HCT116 (cell line): ENCODE data around the gene HS6ST3.

Experiments used
- CBX3 ChIP-seq: IDR thresholded peaks from 2 replicates; pipeline ENCODE4 v1.6.1; 2012; ENCODE audit warnings: low read depth
- EZH2 ChIP-seq: fragments of 200-600 bp; sonication (generic); IDR thresholded peaks from 2 replicates; pipeline ENCODE4 v1.6.1; 2017; ENCODE audit warnings: antibody characterized with exemption, mixed run types
- POLR2A ChIP-seq: IDR thresholded peaks from 2 replicates; pipeline ENCODE4 v1.7.0; 2011; ENCODE audit warnings: borderline replicate concordance; ENCODE audit not compliant: insufficient read depth, insufficient read length; ENCODE audit errors: extremely low read depth
- POLR2AphosphoS5 ChIP-seq: IDR thresholded peaks from 2 replicates; pipeline ENCODE4 v1.6.1; 2011; ENCODE audit warnings: mild to moderate bottlenecking, low read depth, low read length, moderate library complexity
- RAD21 ChIP-seq: IDR thresholded peaks from 2 replicates; pipeline ENCODE4 v1.6.1; 2012; ENCODE audit warnings: low read depth, mild to moderate bottlenecking
- SIN3A ChIP-seq: IDR thresholded peaks from 2 replicates; pipeline ENCODE4 v1.6.1; 2012; ENCODE audit warnings: low read depth
- TCF7L2 ChIP-seq: IDR thresholded peaks from 2 replicates; pipeline ENCODE4 v1.7.0; 2011; ENCODE audit warnings: borderline replicate concordance, inconsistent platforms; ENCODE audit not compliant: insufficient read depth, insufficient read length; ENCODE audit errors: extremely low read depth
- YY1 ChIP-seq: IDR thresholded peaks from 2 replicates; pipeline ENCODE4 v1.6.1; 2011; ENCODE audit warnings: low read length, low read depth, moderate library complexity, mild to moderate bottlenecking; ENCODE audit not compliant: insufficient replicate concordance; ENCODE audit errors: extremely low read depth
- TF ChIP-seq, protein P1 (sequence below), 3 experiments: fragments of 200-600 bp in 1 of 3; sonication (generic) in 1 of 3; IDR thresholded peaks in 2 of 3; conservative IDR thresholded peaks in 1 of 3; 2 replicates each; pipeline ENCODE4 v1.5.1; 2012 to 2017; ENCODE audit warnings: low read depth in 2 of 3, low read length in 2 of 3, antibody characterized with exemption in 1 of 3, borderline replicate concordance in 1 of 3, control low read depth in 1 of 3, mild to moderate bottlenecking in 1 of 3, mixed read lengths in 1 of 3, mixed run types in 1 of 3, moderate library complexity in 1 of 3; ENCODE audit not compliant: insufficient read depth in 1 of 3
- TF ChIP-seq, protein P2 (sequence below): IDR thresholded peaks from 2 replicates; pipeline ENCODE4 v1.6.1; 2012; ENCODE audit warnings: low read depth
- TF ChIP-seq, protein P3 (sequence below): IDR thresholded peaks from 2 replicates; pipeline ENCODE4 v1.6.1; 2012
- TF ChIP-seq, protein P4 (sequence below): IDR thresholded peaks from 2 replicates; pipeline ENCODE4 v1.6.1; 2011; ENCODE audit warnings: mild to moderate bottlenecking, low read length, moderate library complexity; ENCODE audit not compliant: insufficient replicate concordance; ENCODE audit errors: extremely low read depth

DNA sequence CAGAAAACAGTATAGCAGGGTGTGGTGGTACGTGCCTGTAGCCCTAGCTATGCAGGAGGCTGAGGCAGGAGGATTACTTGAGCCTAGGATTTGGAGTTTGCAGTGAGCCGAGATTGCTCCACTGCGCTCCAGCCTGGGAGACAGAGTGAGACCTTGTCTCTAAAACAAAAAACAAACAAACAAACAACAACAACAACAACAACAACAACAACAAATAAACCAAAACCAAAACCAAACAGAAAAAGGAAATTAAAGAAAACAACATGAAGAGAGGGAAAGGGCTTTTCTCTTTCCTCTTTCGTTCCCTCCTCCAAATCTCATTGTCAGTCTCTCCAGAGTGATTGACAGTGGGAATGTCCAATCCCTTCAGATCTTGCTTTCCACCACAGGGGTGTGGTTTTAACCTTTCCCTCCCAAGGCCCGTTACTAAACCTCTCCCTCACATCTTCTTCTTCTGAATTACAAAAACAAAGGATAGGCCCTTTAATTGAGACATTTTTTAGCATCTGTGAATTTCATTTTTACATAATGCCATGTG is 341.2 kb downstream of the HS6ST3 start:
- TF ChIP-seq, protein P1, sequence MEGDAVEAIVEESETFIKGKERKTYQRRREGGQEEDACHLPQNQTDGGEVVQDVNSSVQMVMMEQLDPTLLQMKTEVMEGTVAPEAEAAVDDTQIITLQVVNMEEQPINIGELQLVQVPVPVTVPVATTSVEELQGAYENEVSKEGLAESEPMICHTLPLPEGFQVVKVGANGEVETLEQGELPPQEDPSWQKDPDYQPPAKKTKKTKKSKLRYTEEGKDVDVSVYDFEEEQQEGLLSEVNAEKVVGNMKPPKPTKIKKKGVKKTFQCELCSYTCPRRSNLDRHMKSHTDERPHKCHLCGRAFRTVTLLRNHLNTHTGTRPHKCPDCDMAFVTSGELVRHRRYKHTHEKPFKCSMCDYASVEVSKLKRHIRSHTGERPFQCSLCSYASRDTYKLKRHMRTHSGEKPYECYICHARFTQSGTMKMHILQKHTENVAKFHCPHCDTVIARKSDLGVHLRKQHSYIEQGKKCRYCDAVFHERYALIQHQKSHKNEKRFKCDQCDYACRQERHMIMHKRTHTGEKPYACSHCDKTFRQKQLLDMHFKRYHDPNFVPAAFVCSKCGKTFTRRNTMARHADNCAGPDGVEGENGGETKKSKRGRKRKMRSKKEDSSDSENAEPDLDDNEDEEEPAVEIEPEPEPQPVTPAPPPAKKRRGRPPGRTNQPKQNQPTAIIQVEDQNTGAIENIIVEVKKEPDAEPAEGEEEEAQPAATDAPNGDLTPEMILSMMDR (IDR thresholded peaks at IDR 0.05 in 2 of 3, conservative IDR thresholded peaks at IDR 0.05 in 1 of 3; ENCODE audit: borderline replicate concordance in 1 of 3, insufficient read depth in 1 of 3, low read depth in 2 of 3, low read length in 2 of 3): no peak
- no peak for TF ChIP-seq CBX3
- TF ChIP-seq POLR2A: no peak
- TF ChIP-seq RAD21: no peak
- TF ChIP-seq, protein P2, sequence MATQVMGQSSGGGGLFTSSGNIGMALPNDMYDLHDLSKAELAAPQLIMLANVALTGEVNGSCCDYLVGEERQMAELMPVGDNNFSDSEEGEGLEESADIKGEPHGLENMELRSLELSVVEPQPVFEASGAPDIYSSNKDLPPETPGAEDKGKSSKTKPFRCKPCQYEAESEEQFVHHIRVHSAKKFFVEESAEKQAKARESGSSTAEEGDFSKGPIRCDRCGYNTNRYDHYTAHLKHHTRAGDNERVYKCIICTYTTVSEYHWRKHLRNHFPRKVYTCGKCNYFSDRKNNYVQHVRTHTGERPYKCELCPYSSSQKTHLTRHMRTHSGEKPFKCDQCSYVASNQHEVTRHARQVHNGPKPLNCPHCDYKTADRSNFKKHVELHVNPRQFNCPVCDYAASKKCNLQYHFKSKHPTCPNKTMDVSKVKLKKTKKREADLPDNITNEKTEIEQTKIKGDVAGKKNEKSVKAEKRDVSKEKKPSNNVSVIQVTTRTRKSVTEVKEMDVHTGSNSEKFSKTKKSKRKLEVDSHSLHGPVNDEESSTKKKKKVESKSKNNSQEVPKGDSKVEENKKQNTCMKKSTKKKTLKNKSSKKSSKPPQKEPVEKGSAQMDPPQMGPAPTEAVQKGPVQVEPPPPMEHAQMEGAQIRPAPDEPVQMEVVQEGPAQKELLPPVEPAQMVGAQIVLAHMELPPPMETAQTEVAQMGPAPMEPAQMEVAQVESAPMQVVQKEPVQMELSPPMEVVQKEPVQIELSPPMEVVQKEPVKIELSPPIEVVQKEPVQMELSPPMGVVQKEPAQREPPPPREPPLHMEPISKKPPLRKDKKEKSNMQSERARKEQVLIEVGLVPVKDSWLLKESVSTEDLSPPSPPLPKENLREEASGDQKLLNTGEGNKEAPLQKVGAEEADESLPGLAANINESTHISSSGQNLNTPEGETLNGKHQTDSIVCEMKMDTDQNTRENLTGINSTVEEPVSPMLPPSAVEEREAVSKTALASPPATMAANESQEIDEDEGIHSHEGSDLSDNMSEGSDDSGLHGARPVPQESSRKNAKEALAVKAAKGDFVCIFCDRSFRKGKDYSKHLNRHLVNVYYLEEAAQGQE: no peak
- TF ChIP-seq POLR2AphosphoS5: no peak
- TF ChIP-seq YY1: no peak
- no peak for TF ChIP-seq EZH2
- TF ChIP-seq, protein P3, sequence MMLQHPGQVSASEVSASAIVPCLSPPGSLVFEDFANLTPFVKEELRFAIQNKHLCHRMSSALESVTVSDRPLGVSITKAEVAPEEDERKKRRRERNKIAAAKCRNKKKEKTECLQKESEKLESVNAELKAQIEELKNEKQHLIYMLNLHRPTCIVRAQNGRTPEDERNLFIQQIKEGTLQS: no peak
- TF ChIP-seq TCF7L2: no peak
- no peak for TF ChIP-seq SIN3A
- TF ChIP-seq, protein P4, sequence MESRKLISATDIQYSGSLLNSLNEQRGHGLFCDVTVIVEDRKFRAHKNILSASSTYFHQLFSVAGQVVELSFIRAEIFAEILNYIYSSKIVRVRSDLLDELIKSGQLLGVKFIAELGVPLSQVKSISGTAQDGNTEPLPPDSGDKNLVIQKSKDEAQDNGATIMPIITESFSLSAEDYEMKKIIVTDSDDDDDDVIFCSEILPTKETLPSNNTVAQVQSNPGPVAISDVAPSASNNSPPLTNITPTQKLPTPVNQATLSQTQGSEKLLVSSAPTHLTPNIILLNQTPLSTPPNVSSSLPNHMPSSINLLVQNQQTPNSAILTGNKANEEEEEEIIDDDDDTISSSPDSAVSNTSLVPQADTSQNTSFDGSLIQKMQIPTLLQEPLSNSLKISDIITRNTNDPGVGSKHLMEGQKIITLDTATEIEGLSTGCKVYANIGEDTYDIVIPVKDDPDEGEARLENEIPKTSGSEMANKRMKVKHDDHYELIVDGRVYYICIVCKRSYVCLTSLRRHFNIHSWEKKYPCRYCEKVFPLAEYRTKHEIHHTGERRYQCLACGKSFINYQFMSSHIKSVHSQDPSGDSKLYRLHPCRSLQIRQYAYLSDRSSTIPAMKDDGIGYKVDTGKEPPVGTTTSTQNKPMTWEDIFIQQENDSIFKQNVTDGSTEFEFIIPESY: no peak
